ENCODE results near the gene FAM81B.

- TF ChIP-seq FOXP2 (optimal IDR thresholded peaks at IDR 0.05; ENCODE audit: borderline replicate concordance, extremely low read depth, extremely low read length, insufficient read depth): no peak
- TF ChIP-seq POLR2AphosphoS5 (IDR thresholded peaks at IDR 0.05; ENCODE audit: low read depth, low read length): no peak
- TF ChIP-seq REST (IDR thresholded peaks at IDR 0.05; ENCODE audit: insufficient read depth in 1 of 2, low read depth in 2 of 2, low read length in 2 of 2): no peak
- no peak for TF ChIP-seq SIN3A (IDR thresholded peaks at IDR 0.05; ENCODE audit: borderline replicate concordance, insufficient read depth, low read length)
- TF ChIP-seq TAF1 (IDR thresholded peaks at IDR 0.05; ENCODE audit: borderline replicate concordance, insufficient read depth, low read length): no peak
These were observed 17.1 kb upstream of the FAM81B start for GRCh38 chr5:95374061-95374460.
